K562 (cell line): ENCODE results near the gene POLN. TPM values are rescaled to one million over a fixed set of nuclear protein-coding genes. Genes with fewer than 3 reads are reported as not detected.

Experiments used
- CTCFL ChIP-seq: IDR thresholded peaks from 2 replicates; pipeline ENCODE4 v1.6.1; 2011; ENCODE audit warnings: borderline replicate concordance, low read depth, mild to moderate bottlenecking, moderate library complexity, low read length; ENCODE audit not compliant: insufficient read depth, poor library complexity, severe bottlenecking
- ELK1 ChIP-seq: sonication (generic); formaldehyde crosslinking; IDR thresholded peaks from 2 replicates; pipeline ENCODE4 v1.8.1; 2022; ENCODE audit warnings: missing genetic modification reagents
- FOXJ2 ChIP-seq: fragments of 200-800 bp; sonication (Bioruptor generic); IDR thresholded peaks from 2 replicates; pipeline ENCODE4 v1.6.1; 2016; ENCODE audit warnings: missing genetic modification characterization, missing compliant biosample characterization
- GTF2E2 ChIP-seq: fragments of 200-800 bp; sonication (Bioruptor generic); IDR thresholded peaks from 2 replicates; pipeline ENCODE4 v1.6.1; 2016; ENCODE audit warnings: missing genetic modification characterization, missing compliant biosample characterization
- TFE3 ChIP-seq: fragments of 450-650 bp; formaldehyde crosslinking; IDR thresholded peaks from 2 replicates; pipeline ENCODE4 v1.4.0; 2020; ENCODE audit warnings: mild to moderate bottlenecking, mixed read lengths
- ZBTB17 ChIP-seq: fragments of 450-650 bp; formaldehyde crosslinking; IDR thresholded peaks from 2 replicates; pipeline ENCODE4 v1.4.0; 2020; ENCODE audit warnings: mild to moderate bottlenecking
- ZNF583 ChIP-seq: fragments of 250-450 bp; sonication (Bioruptor Pico); IDR thresholded peaks from 2 replicates; pipeline ENCODE4 v1.4.0; 2020
- ZNF584 ChIP-seq: fragments of 200-800 bp; sonication (Bioruptor generic); IDR thresholded peaks from 2 replicates; pipeline ENCODE4 v1.6.1; 2016; ENCODE audit warnings: low read depth, mild to moderate bottlenecking, missing genetic modification characterization, missing compliant biosample characterization
- ZNF717 ChIP-seq: fragments of 250-450 bp; sonication (Bioruptor Pico); IDR thresholded peaks from 2 replicates; pipeline ENCODE4 v1.5.0; 2021
- polyA plus RNA-seq, 8 experiments: library from polyadenylated mRNA; depleted of rRNA in 4 of 8; stranded (reverse) in 5 of 8; unstranded in 3 of 8; fragments of >200 nt; fragmentation: Nextera tagmentation in 2 of 8; fragmentation: Illumina TruSeq in 1 of 8; extraction: Ambion mirVana in 2 of 8; extraction: Trizol in 1 of 8; gene quantifications; 2 replicates each; pipeline versions ENCODE4 v1.2.1 to v1.2.3, GENCODE V29; 2011 to 2014; ENCODE audit warnings: inconsistent platforms in 1 of 8, missing spikeins in 1 of 8
- total RNA-seq, 7 experiments: library from RNA; depleted of rRNA in 6 of 7; stranded (reverse); fragments of >200 nt in 6 of 7; fragmentation: Illumina TruSeq in 2 of 7; extraction: Trizol in 2 of 7; gene quantifications; 2 replicates each; pipeline versions ENCODE4 v1.2.1 to v1.2.3, GENCODE V29; 2011 to 2021; ENCODE audit warnings: low replicate concordance in 1 of 7

The POLN gene
- total and polyA plus RNA-seq, 9 of the 15 experiments (the other 6 are each of a cell fraction or from before 2014, with no cell fraction given), result 0.08 to 0.91 (median 0.32) TPM

- TF ChIP-seq CTCFL, result no peak
- TF ChIP-seq GTF2E2 (tag), result no peak
- no peak for TF ChIP-seq ZNF717
- no peak for TF ChIP-seq ZBTB17 (CRISPR knock-in tag)
- no peak for TF ChIP-seq ELK1 (CRISPR knock-in tag)
- no peak for TF ChIP-seq TFE3 (CRISPR knock-in tag)
- no peak for TF ChIP-seq FOXJ2 (tag)
- no peak for TF ChIP-seq ZNF584
- no peak for TF ChIP-seq ZNF583 (CRISPR knock-in tag)
Measured at GRCh38 chr4:2089222-2089621, 152.7 kb downstream of the POLN start (continued).
